ENCODE data around the gene NKX2-3.
A peak's percentile ranks its signal among the peaks of the same experiment; 100 is the strongest.

Gene NKX2-3

GRCh38 chr10:99540306-99540656, 7.5 kb downstream of the NKX2-3 start:
- DNase-seq, result no peak

GRCh38 chr10:99540657-99541531, 8.2 kb downstream of the NKX2-3 start:
- DNase-seq, result no peak

- DNase-seq, result no peak
Measured at GRCh38 chr10:99544322-99544721, 11.6 kb downstream of the NKX2-3 start.

GRCh38 chr10:99548041-99548530, 15.3 kb downstream of the NKX2-3 start:
- DNase-seq, result no peak

- peak; percentile 76 for DNase-seq
Measured at GRCh38 chr10:99551158-99551557, 18.4 kb downstream of the NKX2-3 start.

- DNase-seq, result no peak
Measured at GRCh38 chr10:99551616-99552015, 18.9 kb downstream of the NKX2-3 start.

GRCh38 chr10:99555371-99555770, 22.6 kb downstream of the NKX2-3 start:
- DNase-seq, result no peak

- DNase-seq, result no peak
Measured at GRCh38 chr10:99555825-99556523, 23.2 kb downstream of the NKX2-3 start.

GRCh38 chr10:99557044-99557443, 24.3 kb downstream of the NKX2-3 start:
- no peak for DNase-seq

GRCh38 chr10:99558708-99559107, 26.0 kb downstream of the NKX2-3 start:
- DNase-seq, result no peak

- DNase-seq, result no peak
Measured at GRCh38 chr10:99560277-99561126, 27.8 kb downstream of the NKX2-3 start.

GRCh38 chr10:99562631-99563030, 29.9 kb downstream of the NKX2-3 start:
- no peak for DNase-seq

- no peak for DNase-seq
Measured at GRCh38 chr10:99564361-99564760, 31.6 kb downstream of the NKX2-3 start.

- DNase-seq, result no peak
Measured at GRCh38 chr10:99565166-99565565, 32.4 kb downstream of the NKX2-3 start.

- DNase-seq, result no peak
Measured at GRCh38 chr10:99569253-99569939, 36.7 kb downstream of the NKX2-3 start.

- no peak for DNase-seq
Measured at GRCh38 chr10:99569961-99570360, 37.2 kb downstream of the NKX2-3 start.

GRCh38 chr10:99571816-99572215, 39.1 kb downstream of the NKX2-3 start:
- DNase-seq, result no peak

GRCh38 chr10:99573790-99574189, 41.0 kb downstream of the NKX2-3 start:
- no peak for DNase-seq

GRCh38 chr10:99579971-99580370, 47.2 kb downstream of the NKX2-3 start:
- DNase-seq, result no peak

- no peak for DNase-seq
Measured at GRCh38 chr10:99582255-99582770, 49.6 kb downstream of the NKX2-3 start.

GRCh38 chr10:99583687-99584086, 50.9 kb downstream of the NKX2-3 start:
- DNase-seq, result no peak

All from NCI-H1105 (cell line).